NB4 (cell line): ENCODE results near the gene MRPS2.

ENCODE experiments used
- MAX ChIP-seq: IDR thresholded peaks from 2 replicates; pipeline ENCODE4 v1.6.1; 2011; ENCODE audit warnings: low read depth, low read length
- POLR2A ChIP-seq: IDR thresholded peaks from 2 replicates; pipeline ENCODE4 v1.6.1; 2011; ENCODE audit warnings: mild to moderate bottlenecking; ENCODE audit not compliant: insufficient read length; ENCODE audit errors: extremely low read depth
- TF ChIP-seq, protein P1 (sequence below): IDR thresholded peaks from one replicate; pipeline ENCODE4 v1.5.1; 2012; ENCODE audit warnings: low read depth, low read length

DNA sequence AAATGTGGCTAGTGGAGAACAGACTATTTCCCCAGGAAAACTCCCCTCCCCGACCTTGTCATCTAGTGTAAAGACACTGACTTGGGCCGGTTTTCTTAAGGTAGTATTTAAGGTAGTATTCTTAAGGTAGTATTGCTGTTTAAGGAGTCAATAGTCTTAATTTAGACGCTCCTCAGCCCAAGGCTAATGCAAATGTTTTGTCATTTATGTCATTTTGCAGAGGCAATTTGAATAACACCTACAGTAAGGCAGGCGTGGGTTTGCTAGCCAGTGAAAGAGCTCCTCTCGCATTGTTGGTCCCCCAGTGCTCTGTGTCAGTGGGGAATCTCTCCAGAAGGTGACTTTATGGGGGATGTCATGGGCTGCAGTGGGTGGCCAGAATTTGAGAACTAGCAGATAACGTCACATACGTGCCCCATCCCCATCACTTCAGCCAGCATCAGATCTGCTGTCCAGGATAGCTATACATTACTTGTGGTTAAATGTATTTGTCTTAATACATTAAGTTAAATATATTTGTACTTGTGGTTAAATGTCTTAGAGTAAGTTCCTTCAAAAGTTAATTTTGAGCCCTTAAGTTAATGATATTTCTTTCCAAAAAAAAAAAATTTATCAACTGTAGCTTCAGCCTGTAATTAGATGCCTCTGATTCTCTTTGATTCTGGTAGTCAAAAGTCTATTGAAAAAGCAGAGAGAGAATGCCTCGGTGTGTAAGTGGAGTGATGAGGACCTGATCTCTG lies 18.3 kb upstream of the MRPS2 start:
- TF ChIP-seq MAX, result no peak
- TF ChIP-seq, protein P1, sequence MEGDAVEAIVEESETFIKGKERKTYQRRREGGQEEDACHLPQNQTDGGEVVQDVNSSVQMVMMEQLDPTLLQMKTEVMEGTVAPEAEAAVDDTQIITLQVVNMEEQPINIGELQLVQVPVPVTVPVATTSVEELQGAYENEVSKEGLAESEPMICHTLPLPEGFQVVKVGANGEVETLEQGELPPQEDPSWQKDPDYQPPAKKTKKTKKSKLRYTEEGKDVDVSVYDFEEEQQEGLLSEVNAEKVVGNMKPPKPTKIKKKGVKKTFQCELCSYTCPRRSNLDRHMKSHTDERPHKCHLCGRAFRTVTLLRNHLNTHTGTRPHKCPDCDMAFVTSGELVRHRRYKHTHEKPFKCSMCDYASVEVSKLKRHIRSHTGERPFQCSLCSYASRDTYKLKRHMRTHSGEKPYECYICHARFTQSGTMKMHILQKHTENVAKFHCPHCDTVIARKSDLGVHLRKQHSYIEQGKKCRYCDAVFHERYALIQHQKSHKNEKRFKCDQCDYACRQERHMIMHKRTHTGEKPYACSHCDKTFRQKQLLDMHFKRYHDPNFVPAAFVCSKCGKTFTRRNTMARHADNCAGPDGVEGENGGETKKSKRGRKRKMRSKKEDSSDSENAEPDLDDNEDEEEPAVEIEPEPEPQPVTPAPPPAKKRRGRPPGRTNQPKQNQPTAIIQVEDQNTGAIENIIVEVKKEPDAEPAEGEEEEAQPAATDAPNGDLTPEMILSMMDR, result no peak
- TF ChIP-seq POLR2A, result no peak
